HEK293 (cell line): ENCODE results near the gene C22orf42.

Experiments used
- CTCF ChIA-PET: fragments of 350-600 bp; formaldehyde crosslinking; extraction: SDS; loops from one replicate; lab custom pipeline; 2021; ENCODE audit warnings: antibody characterized with exemption; lab: Yijun Ruan, JAX
- POLR2A ChIA-PET: fragments of 300-600 bp; formaldehyde crosslinking; extraction: SDS; loops from one replicate; lab custom pipeline; 2020; ENCODE audit warnings: antibody characterized with exemption, inconsistent platforms; lab: Yijun Ruan, JAX
- H3K27ac ChIP-seq: fragments of 200-500 bp; sonication (Bioruptor generic); 2 replicates; pipeline ENCODE4 v1.5.1; 2014; ENCODE audit warnings: low read depth, low read length, control low read depth, inconsistent platforms; ENCODE audit errors: extremely low read depth
- H3K36me3 ChIP-seq, 2 experiments: fragments of 200-500 bp in 1 of 2; sonication (Bioruptor generic) in 1 of 2; 1 replicate in 1 of 2; 2 replicates in 1 of 2; pipeline ENCODE4 v1.5.1; 2014 to 2017; ENCODE audit warnings: inconsistent platforms in 2 of 2, low read length in 2 of 2; ENCODE audit not compliant: control insufficient read depth in 2 of 2, insufficient read depth in 1 of 2
- H3K4me1 ChIP-seq: fragments of 200-500 bp; sonication (Bioruptor generic); 2 replicates; pipeline ENCODE4 v1.5.1; 2014; ENCODE audit warnings: mild to moderate bottlenecking, low read length, inconsistent platforms; ENCODE audit not compliant: control insufficient read depth, insufficient read depth
- H3K4me3 ChIP-seq: 2 replicates; pipeline ENCODE4 v1.5.1; 2011; ENCODE audit warnings: low read depth, mild to moderate bottlenecking, control low read depth, low read length, moderate library complexity
- H3K9me3 ChIP-seq: fragments of 200-500 bp; sonication (Bioruptor generic); 2 replicates; pipeline ENCODE4 v1.5.1; 2014; ENCODE audit warnings: low read depth, low read length, inconsistent platforms; ENCODE audit not compliant: control insufficient read depth, insufficient read depth
- GLIS1 ChIP-seq: fragments of 450-650 bp; formaldehyde crosslinking; IDR thresholded peaks from 2 replicates; pipeline ENCODE4 v1.5.1; 2016; ENCODE audit warnings: missing biosample characterization, missing genetic modification characterization
- KLF1 ChIP-seq: fragments of 450-650 bp; formaldehyde crosslinking; IDR thresholded peaks from 2 replicates; pipeline ENCODE4 v1.5.1; 2016; ENCODE audit warnings: missing biosample characterization, missing genetic modification characterization
- ZBTB17 ChIP-seq: fragments of 450-650 bp; formaldehyde crosslinking; IDR thresholded peaks from 2 replicates; pipeline ENCODE4 v1.5.1; 2016; ENCODE audit warnings: missing biosample characterization, missing genetic modification characterization
- ZBTB7A ChIP-seq: fragments of 450-650 bp; formaldehyde crosslinking; IDR thresholded peaks from 2 replicates; pipeline ENCODE4 v1.5.1; 2016; ENCODE audit warnings: low read depth, missing biosample characterization, missing genetic modification characterization
- ZFP69B ChIP-seq: fragments of 450-650 bp; formaldehyde crosslinking; IDR thresholded peaks from 2 replicates; pipeline ENCODE4 v1.5.1; 2016; ENCODE audit warnings: missing biosample characterization, missing genetic modification characterization
- ZNF133 ChIP-seq: fragments of 450-650 bp; formaldehyde crosslinking; IDR thresholded peaks from 2 replicates; pipeline ENCODE4 v1.5.1; 2016; ENCODE audit warnings: missing biosample characterization, missing genetic modification characterization
- ZNF174 ChIP-seq: fragments of 450-650 bp; formaldehyde crosslinking; IDR thresholded peaks from 2 replicates; pipeline ENCODE4 v1.5.0; 2017; ENCODE audit warnings: missing biosample characterization, mild to moderate bottlenecking, missing genetic modification characterization
- ZNF175 ChIP-seq: fragments of 450-650 bp; formaldehyde crosslinking; IDR thresholded peaks from 2 replicates; pipeline ENCODE4 v1.5.1; 2016; ENCODE audit warnings: missing biosample characterization, missing genetic modification characterization
- ZNF302 ChIP-seq: fragments of 450-650 bp; formaldehyde crosslinking; IDR thresholded peaks from 2 replicates; pipeline ENCODE4 v1.5.1; 2016; ENCODE audit warnings: missing biosample characterization, missing genetic modification characterization, low read depth
- ZNF433 ChIP-seq: fragments of 450-650 bp; formaldehyde crosslinking; IDR thresholded peaks from 2 replicates; pipeline ENCODE4 v1.5.1; 2016; ENCODE audit warnings: missing biosample characterization, missing genetic modification characterization, low read depth
- ZNF548 ChIP-seq: fragments of 450-650 bp; formaldehyde crosslinking; IDR thresholded peaks from 2 replicates; pipeline ENCODE4 v1.5.1; 2016; ENCODE audit warnings: missing biosample characterization, missing genetic modification characterization
- ZNF623 ChIP-seq: fragments of 450-650 bp; formaldehyde crosslinking; IDR thresholded peaks from 2 replicates; pipeline ENCODE4 v1.5.1; 2016; ENCODE audit warnings: missing biosample characterization, missing genetic modification characterization
- ZNF654 ChIP-seq: fragments of 450-650 bp; formaldehyde crosslinking; IDR thresholded peaks from 2 replicates; pipeline ENCODE4 v1.5.1; 2016; ENCODE audit warnings: low read depth, missing biosample characterization, missing genetic modification characterization
- TF ChIP-seq, protein P1 (sequence below): fragments of 450-650 bp; formaldehyde crosslinking; IDR thresholded peaks from 2 replicates; pipeline ENCODE4 v1.5.1; 2016; ENCODE audit warnings: missing biosample characterization, missing genetic modification characterization
- TF ChIP-seq, protein P2 (sequence below): fragments of 450-650 bp; formaldehyde crosslinking; IDR thresholded peaks from 2 replicates; pipeline ENCODE4 v1.5.1; 2016; ENCODE audit warnings: missing biosample characterization, missing genetic modification characterization, low read depth
- TF ChIP-seq, protein P3 (sequence below): fragments of 450-650 bp; formaldehyde crosslinking; IDR thresholded peaks from 2 replicates; pipeline ENCODE4 v1.5.1; 2016; ENCODE audit warnings: missing biosample characterization, missing genetic modification characterization
- TF ChIP-seq, protein P4 (sequence below): fragments of 450-650 bp; formaldehyde crosslinking; IDR thresholded peaks from 2 replicates; pipeline ENCODE4 v1.5.1; 2017; ENCODE audit warnings: missing biosample characterization, missing genetic modification characterization
- TF ChIP-seq, protein P5 (sequence below): fragments of 450-650 bp; formaldehyde crosslinking; IDR thresholded peaks from 2 replicates; pipeline ENCODE4 v1.5.1; 2016; ENCODE audit warnings: missing biosample characterization, missing genetic modification characterization
- TF ChIP-seq, protein P6 (sequence below): fragments of 450-650 bp; formaldehyde crosslinking; IDR thresholded peaks from 2 replicates; pipeline ENCODE4 v1.5.1; 2016; ENCODE audit warnings: missing biosample characterization, missing genetic modification characterization

The C22orf42 gene

DNA sequence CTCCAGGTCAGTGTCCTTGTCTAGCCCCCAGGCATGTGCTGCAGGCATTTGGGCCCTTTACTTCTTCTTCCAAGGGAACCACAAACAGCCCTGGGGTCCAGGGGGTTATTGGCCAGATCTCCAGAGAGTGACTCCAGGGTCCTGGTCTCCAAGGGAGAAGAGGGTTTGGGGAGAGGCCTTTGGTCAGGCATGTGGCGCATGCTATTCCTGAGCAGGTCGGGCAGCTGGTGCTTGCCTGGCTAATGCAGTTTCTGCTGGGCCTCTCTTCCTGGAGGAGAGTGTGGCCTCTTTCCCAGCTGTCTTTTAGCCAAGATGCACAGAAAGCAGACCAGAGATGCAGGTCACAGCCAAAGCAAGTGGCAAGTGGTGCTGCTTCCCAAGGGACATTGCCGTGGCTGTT, 49.6 kb upstream of the C22orf42 start (continued):
- TF ChIP-seq, protein P1, sequence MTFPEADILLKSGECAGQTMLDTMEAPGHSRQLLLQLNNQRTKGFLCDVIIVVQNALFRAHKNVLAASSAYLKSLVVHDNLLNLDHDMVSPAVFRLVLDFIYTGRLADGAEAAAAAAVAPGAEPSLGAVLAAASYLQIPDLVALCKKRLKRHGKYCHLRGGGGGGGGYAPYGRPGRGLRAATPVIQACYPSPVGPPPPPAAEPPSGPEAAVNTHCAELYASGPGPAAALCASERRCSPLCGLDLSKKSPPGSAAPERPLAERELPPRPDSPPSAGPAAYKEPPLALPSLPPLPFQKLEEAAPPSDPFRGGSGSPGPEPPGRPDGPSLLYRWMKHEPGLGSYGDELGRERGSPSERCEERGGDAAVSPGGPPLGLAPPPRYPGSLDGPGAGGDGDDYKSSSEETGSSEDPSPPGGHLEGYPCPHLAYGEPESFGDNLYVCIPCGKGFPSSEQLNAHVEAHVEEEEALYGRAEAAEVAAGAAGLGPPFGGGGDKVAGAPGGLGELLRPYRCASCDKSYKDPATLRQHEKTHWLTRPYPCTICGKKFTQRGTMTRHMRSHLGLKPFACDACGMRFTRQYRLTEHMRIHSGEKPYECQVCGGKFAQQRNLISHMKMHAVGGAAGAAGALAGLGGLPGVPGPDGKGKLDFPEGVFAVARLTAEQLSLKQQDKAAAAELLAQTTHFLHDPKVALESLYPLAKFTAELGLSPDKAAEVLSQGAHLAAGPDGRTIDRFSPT (tag by site-specific recombination), result no peak
- TF ChIP-seq, protein P2, sequence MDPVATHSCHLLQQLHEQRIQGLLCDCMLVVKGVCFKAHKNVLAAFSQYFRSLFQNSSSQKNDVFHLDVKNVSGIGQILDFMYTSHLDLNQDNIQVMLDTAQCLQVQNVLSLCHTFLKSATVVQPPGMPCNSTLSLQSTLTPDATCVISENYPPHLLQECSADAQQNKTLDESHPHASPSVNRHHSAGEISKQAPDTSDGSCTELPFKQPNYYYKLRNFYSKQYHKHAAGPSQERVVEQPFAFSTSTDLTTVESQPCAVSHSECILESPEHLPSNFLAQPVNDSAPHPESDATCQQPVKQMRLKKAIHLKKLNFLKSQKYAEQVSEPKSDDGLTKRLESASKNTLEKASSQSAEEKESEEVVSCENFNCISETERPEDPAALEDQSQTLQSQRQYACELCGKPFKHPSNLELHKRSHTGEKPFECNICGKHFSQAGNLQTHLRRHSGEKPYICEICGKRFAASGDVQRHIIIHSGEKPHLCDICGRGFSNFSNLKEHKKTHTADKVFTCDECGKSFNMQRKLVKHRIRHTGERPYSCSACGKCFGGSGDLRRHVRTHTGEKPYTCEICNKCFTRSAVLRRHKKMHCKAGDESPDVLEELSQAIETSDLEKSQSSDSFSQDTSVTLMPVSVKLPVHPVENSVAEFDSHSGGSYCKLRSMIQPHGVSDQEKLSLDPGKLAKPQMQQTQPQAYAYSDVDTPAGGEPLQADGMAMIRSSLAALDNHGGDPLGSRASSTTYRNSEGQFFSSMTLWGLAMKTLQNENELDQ (tag by site-specific recombination), result no peak
- no peak for TF ChIP-seq ZNF548 (tag by site-specific recombination)
- TF ChIP-seq, protein P3, sequence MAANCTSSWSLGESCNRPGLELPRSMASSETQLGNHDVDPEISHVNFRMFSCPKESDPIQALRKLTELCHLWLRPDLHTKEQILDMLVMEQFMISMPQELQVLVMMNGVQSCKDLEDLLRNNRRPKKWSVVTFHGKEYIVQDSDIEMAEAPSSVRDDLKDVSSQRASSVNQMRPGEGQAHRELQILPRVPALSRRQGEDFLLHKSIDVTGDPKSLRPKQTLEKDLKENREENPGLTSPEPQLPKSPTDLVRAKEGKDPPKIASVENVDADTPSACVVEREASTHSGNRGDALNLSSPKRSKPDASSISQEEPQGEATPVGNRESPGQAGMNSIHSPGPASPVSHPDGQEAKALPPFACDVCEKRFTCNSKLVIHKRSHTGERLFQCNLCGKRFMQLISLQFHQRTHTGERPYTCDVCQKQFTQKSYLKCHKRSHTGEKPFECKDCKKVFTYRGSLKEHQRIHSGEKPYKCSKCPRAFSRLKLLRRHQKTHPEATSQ, result no peak
- no peak for TF ChIP-seq ZNF174 (tag by site-specific recombination)
- TF ChIP-seq ZNF623 (tag by site-specific recombination), result no peak
- TF ChIP-seq ZBTB7A (tag by site-specific recombination), result no peak
- no peak for TF ChIP-seq ZNF433
- no peak for TF ChIP-seq ZNF175 (tag by site-specific recombination)

DNA sequence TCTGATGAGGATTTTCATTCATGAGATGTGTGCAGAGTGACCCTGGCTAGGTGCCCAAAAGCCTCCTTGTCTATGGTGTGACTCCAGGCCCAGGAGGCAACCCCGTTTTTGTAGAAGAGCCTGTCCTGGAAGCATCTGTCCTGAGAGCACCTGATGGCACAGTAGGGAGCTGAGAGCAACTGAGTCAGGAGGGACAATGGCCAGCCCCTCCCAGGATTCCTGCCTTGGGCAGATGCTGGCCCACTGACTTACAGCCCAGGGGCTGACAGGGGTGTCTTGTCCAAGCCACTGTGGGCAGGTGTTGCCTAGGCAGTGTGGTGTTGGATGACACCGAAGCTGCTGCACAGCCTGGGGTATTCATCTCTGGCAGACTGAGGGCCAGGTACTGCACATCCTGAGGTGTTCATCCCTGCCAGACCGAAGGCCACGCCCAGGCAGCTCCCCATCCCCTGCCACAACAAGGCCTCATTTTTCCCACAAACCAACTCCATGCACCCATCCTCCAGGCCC, 48.9 kb upstream of the C22orf42 start:
- TF ChIP-seq, protein P4, sequence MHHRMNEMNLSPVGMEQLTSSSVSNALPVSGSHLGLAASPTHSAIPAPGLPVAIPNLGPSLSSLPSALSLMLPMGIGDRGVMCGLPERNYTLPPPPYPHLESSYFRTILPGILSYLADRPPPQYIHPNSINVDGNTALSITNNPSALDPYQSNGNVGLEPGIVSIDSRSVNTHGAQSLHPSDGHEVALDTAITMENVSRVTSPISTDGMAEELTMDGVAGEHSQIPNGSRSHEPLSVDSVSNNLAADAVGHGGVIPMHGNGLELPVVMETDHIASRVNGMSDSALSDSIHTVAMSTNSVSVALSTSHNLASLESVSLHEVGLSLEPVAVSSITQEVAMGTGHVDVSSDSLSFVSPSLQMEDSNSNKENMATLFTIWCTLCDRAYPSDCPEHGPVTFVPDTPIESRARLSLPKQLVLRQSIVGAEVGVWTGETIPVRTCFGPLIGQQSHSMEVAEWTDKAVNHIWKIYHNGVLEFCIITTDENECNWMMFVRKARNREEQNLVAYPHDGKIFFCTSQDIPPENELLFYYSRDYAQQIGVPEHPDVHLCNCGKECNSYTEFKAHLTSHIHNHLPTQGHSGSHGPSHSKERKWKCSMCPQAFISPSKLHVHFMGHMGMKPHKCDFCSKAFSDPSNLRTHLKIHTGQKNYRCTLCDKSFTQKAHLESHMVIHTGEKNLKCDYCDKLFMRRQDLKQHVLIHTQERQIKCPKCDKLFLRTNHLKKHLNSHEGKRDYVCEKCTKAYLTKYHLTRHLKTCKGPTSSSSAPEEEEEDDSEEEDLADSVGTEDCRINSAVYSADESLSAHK (tag by site-specific recombination), result no peak
- TF ChIP-seq, all 188 proteins: peak for 0
- CTCF ChIA-PET, result interaction anchor here (0.6 to 1.7 kb wide), 7 partner anchors 10 to 506 kb away, joined by 3 to 6 read pairs (median 3); no protein-coding TSS in a partner anchor
- Histone ChIP-seq H3K4me3 (no peak overlapping the region), H3K36me3 (peaks cover 0 to 22% of the 10 kb centered on the region in 2 experiments; a peak in 1 of 3 replicates), H3K9me3 (no peaks in the 10 kb centered on the region), H3K4me1 (0 out of 2 replicates have a peak, but pooled peaks cover 3% of the 10 kb centered on the region), H3K27ac (no peak overlapping the region)
- POLR2A ChIA-PET, result no interaction called here

DNA sequence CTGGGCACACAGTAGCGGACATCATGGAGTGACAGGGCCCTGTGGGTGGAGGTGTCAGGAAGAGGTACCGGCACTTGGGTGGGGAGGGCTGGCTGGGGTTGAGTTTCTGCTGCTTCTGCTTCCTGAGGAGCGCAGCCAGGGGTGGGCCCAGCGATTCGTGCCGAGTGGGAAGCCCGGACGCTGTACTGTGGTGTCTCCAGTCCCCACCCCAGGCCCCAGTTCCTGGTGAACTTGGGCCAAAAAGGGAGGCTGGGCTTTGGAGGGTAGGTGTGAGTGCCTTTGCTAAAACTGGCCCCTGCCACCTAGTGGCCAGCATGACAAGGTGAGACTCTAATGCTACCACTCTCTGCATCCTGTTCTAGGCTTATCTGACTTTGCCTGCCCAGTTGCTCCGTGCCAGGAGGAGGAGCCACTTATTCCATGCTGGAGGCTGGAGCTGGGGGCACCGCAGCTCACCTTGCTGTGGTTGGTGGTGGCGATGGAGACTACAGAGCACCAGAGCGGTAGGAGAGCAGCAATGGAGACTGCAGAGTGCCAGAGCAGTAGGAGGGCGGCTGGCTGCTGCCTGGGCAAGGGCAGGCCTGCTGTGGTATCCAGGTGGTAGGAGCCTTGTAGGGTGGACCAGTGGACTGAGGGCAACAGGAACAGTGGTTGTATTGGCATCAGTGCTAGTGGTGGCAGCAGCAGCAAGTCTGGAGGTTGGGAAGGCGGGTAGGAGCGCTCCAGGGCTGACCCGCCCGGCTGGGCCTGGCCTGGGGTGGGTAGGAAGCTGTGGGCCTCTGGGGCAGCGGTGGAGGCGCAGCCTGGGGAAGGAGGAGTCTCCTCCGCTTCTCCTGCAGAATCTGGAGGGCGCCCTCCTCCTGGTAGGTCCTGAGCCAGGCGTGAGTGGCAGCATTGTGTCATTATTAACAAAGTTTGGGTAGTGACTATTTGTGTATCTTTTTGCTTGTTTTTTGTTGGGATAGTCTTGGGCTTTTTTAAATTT, 48.0 kb upstream of the C22orf42 start:
- Histone ChIP-seq H3K4me3 (no peak overlapping the region), H3K36me3 (peaks cover 0 to 22% of the 10 kb centered on the region in 2 experiments; a peak in 1 of 3 replicates), H3K4me1 (0 out of 2 replicates have a peak, but pooled peaks cover 3% of the 10 kb centered on the region), H3K9me3 (no peaks in the 10 kb centered on the region), H3K27ac (no peak overlapping the region)
- ChIA-PET CTCF (interaction anchor here (0.5 to 1.7 kb wide), 8 partner anchors 8 to 732 kb away, joined by 3 to 7 read pairs (median 4); no protein-coding TSS in a partner anchor), POLR2A (no interaction called here)
- TF ChIP-seq ZBTB17 (tag by site-specific recombination) (0 out of 2 replicates have a peak, but pooled peaks have one; percentile 12), ZNF302 (tag by site-specific recombination) (no peak), KLF1 (tag by site-specific recombination) (0 out of 2 replicates have a peak, but pooled peaks have one; percentile 8), ZFP69B (tag by site-specific recombination) (0 out of 2 replicates have a peak, but pooled peaks have one; percentile 18), ZNF133 (tag by site-specific recombination) (peak; percentile 52; the same call in 1 of the 2 replicates), GLIS1 (tag by site-specific recombination) (no peak), ZNF654 (tag by site-specific recombination) (peak; percentile 50)
- TF ChIP-seq, protein P5, sequence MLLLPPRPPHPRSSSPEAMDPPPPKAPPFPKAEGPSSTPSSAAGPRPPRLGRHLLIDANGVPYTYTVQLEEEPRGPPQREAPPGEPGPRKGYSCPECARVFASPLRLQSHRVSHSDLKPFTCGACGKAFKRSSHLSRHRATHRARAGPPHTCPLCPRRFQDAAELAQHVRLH (tag by site-specific recombination), result peak; percentile 24; the same call in 1 of the 2 replicates
- TF ChIP-seq, protein P6, sequence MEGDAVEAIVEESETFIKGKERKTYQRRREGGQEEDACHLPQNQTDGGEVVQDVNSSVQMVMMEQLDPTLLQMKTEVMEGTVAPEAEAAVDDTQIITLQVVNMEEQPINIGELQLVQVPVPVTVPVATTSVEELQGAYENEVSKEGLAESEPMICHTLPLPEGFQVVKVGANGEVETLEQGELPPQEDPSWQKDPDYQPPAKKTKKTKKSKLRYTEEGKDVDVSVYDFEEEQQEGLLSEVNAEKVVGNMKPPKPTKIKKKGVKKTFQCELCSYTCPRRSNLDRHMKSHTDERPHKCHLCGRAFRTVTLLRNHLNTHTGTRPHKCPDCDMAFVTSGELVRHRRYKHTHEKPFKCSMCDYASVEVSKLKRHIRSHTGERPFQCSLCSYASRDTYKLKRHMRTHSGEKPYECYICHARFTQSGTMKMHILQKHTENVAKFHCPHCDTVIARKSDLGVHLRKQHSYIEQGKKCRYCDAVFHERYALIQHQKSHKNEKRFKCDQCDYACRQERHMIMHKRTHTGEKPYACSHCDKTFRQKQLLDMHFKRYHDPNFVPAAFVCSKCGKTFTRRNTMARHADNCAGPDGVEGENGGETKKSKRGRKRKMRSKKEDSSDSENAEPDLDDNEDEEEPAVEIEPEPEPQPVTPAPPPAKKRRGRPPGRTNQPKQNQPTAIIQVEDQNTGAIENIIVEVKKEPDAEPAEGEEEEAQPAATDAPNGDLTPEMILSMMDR (tag by site-specific recombination), result peak; percentile 41
